ENCODE measurements around the gene SNX25. TPM values are rescaled to one million over a fixed set of nuclear protein-coding genes. Genes with fewer than 3 reads are reported as not detected.

Gene SNX25
- total and polyA plus RNA-seq, 2 experiments from 2014 or later: 6.9 to 25.0 TPM

DNA sequence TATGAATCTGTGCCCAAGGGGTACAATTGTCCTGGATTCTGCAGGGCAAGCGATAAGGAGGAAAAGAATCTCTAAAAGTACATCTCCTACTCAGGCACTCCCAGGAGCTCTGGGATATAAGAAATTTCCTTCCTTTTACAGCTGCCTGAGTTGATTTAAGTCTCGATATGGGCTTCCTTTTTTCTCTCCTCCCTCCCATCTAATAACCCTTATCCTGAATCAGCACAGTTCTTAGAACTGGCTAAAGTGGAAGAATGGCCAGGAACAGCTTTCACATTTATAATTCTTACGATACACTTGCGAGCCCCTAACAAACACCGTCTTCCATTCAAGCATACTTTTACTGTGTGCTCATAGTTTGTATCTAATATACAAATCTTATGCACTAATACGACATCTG is 165.2 kb downstream of the SNX25 start:
- H3K4me3 Mint-ChIP-seq: no peak overlapping the region
- no peak overlapping the region for H3K27ac ChIP-seq (ENCODE audit: low read depth)
- H3K27me3 Mint-ChIP-seq (ENCODE audit: insufficient read depth, low read depth, poor library complexity): no peaks in the 10 kb centered on the region
- no peak overlapping the region for H3K4me3 ChIP-seq
- 0 out of 2 replicates have a peak, but pooled peaks cover 3% of the 10 kb centered on the region for H3K4me1 ChIP-seq (ENCODE audit: insufficient read depth)
- DNase-seq (ENCODE audit: low spot score) (no peak), ATAC-seq (no peak)
- H3K36me3 Mint-ChIP-seq (ENCODE audit: low read depth): no peaks in the 10 kb centered on the region; the same call in 2 of the 3 replicates
- no peaks in the 10 kb centered on the region for H3K36me3 ChIP-seq (ENCODE audit: insufficient read depth)
- H3K79me2 ChIP-seq (replicated peaks; ENCODE audit: insufficient read depth): no peaks in the 10 kb centered on the region
- H3K4me1 Mint-ChIP-seq: peaks cover 9% of the 10 kb centered on the region; the same call in 2 of the 3 replicates
- no peak overlapping the region for H3K27ac Mint-ChIP-seq
- no peaks in the 10 kb centered on the region for H3K9me3 Mint-ChIP-seq
- no peak for TF ChIP-seq POLR2AphosphoS5 (IDR thresholded peaks at IDR 0.05; ENCODE audit: low read depth)
- no peak for TF ChIP-seq NANOG (IDR thresholded peaks at IDR 0.05; ENCODE audit: borderline replicate concordance)
- no peak for TF ChIP-seq EZH2phosphoT487 (IDR thresholded peaks at IDR 0.05; ENCODE audit: unreplicated experiment)
- TF ChIP-seq EZH2 (IDR thresholded peaks at IDR 0.05; ENCODE audit: low read depth, unreplicated experiment): no peak
- TF ChIP-seq, protein P1, sequence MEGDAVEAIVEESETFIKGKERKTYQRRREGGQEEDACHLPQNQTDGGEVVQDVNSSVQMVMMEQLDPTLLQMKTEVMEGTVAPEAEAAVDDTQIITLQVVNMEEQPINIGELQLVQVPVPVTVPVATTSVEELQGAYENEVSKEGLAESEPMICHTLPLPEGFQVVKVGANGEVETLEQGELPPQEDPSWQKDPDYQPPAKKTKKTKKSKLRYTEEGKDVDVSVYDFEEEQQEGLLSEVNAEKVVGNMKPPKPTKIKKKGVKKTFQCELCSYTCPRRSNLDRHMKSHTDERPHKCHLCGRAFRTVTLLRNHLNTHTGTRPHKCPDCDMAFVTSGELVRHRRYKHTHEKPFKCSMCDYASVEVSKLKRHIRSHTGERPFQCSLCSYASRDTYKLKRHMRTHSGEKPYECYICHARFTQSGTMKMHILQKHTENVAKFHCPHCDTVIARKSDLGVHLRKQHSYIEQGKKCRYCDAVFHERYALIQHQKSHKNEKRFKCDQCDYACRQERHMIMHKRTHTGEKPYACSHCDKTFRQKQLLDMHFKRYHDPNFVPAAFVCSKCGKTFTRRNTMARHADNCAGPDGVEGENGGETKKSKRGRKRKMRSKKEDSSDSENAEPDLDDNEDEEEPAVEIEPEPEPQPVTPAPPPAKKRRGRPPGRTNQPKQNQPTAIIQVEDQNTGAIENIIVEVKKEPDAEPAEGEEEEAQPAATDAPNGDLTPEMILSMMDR (conservative IDR thresholded peaks at IDR 0.05; ENCODE audit: low read depth in 2 of 2): no peak
- TF ChIP-seq, protein P2, sequence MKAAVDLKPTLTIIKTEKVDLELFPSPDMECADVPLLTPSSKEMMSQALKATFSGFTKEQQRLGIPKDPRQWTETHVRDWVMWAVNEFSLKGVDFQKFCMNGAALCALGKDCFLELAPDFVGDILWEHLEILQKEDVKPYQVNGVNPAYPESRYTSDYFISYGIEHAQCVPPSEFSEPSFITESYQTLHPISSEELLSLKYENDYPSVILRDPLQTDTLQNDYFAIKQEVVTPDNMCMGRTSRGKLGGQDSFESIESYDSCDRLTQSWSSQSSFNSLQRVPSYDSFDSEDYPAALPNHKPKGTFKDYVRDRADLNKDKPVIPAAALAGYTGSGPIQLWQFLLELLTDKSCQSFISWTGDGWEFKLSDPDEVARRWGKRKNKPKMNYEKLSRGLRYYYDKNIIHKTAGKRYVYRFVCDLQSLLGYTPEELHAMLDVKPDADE (IDR thresholded peaks at IDR 0.05): no peak
- TF ChIP-seq ZNF114 (CRISPR knock-in tag; IDR thresholded peaks at IDR 0.05): no peak
- TF ChIP-seq CREB1 (CRISPR knock-in tag; IDR thresholded peaks at IDR 0.05; ENCODE audit: low read depth): no peak
- TF ChIP-seq ZNF331 (CRISPR knock-in tag; IDR thresholded peaks at IDR 0.05; ENCODE audit: low read depth): no peak
- TF ChIP-seq, protein P3, sequence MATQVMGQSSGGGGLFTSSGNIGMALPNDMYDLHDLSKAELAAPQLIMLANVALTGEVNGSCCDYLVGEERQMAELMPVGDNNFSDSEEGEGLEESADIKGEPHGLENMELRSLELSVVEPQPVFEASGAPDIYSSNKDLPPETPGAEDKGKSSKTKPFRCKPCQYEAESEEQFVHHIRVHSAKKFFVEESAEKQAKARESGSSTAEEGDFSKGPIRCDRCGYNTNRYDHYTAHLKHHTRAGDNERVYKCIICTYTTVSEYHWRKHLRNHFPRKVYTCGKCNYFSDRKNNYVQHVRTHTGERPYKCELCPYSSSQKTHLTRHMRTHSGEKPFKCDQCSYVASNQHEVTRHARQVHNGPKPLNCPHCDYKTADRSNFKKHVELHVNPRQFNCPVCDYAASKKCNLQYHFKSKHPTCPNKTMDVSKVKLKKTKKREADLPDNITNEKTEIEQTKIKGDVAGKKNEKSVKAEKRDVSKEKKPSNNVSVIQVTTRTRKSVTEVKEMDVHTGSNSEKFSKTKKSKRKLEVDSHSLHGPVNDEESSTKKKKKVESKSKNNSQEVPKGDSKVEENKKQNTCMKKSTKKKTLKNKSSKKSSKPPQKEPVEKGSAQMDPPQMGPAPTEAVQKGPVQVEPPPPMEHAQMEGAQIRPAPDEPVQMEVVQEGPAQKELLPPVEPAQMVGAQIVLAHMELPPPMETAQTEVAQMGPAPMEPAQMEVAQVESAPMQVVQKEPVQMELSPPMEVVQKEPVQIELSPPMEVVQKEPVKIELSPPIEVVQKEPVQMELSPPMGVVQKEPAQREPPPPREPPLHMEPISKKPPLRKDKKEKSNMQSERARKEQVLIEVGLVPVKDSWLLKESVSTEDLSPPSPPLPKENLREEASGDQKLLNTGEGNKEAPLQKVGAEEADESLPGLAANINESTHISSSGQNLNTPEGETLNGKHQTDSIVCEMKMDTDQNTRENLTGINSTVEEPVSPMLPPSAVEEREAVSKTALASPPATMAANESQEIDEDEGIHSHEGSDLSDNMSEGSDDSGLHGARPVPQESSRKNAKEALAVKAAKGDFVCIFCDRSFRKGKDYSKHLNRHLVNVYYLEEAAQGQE (IDR thresholded peaks at IDR 0.05; ENCODE audit: unreplicated experiment): no peak
- no peak for TF ChIP-seq STAT1 (IDR thresholded peaks at IDR 0.05; ENCODE audit: unreplicated experiment)
- TF ChIP-seq JUNB (IDR thresholded peaks at IDR 0.05; ENCODE audit: unreplicated experiment): no peak
- no peaks in the 10 kb centered on the region for H3K9me2 ChIP-seq (ENCODE audit: insufficient read depth)
- H3K4me2 ChIP-seq: no peak overlapping the region
- H3K27me3 ChIP-seq (ENCODE audit: insufficient read depth): no peaks in the 10 kb centered on the region
- no peaks in the 10 kb centered on the region for H3F3A ChIP-seq (replicated peaks; ENCODE audit: low read depth)
- no peaks in the 10 kb centered on the region for H4K20me1 ChIP-seq (replicated peaks; ENCODE audit: insufficient read depth)
- no peak overlapping the region for H2AFZ ChIP-seq

Measured in GM23338 (cell line).